ENCODE data around the gene RPS15A.

GRCh38 chr16:18805257-18805773 is 15.2 kb upstream of the RPS15A start:
- no peak for TF ChIP-seq POLR2A (IDR thresholded peaks at IDR 0.05)
- TF ChIP-seq CTCF (IDR thresholded peaks at IDR 0.05), result no peak
